GM11168 (cell line): ENCODE measurements around the gene ZBTB4.
"Not testable (repeated sequence)": the region's sequence is repeated elsewhere in the genome, so short reads cannot be mapped to it uniquely, and the experiment has no call there.

Experiments
- in situ Hi-C: fragments of 300-500 bp; cut with MboI; formaldehyde crosslinking; loops from one replicate; pipeline ENCODE4 v1.12.0; 2022; ENCODE audit warnings: low sequenced_read_pairs; ENCODE audit not compliant: unreplicated experiment

Gene ZBTB4

GRCh38 chr17:7495906-7496434 is 16.5 kb upstream of the ZBTB4 start:
- in situ Hi-C loops: no loop called here

GRCh38 chr17:7493941-7494340 is 14.5 kb upstream of the ZBTB4 start:
- in situ Hi-C loops: no loop called here

GRCh38 chr17:7491583-7491982 is 12.2 kb upstream of the ZBTB4 start:
- in situ Hi-C loops: no loop called here

GRCh38 chr17:7490144-7490543 is 10.7 kb upstream of the ZBTB4 start:
- in situ Hi-C loops: no loop called here

GRCh38 chr17:7486181-7486580 is 6.8 kb upstream of the ZBTB4 start:
- in situ Hi-C loops: no loop called here

- in situ Hi-C loops: no loop called here
Observed at GRCh38 chr17:7484919-7485377, 5.5 kb upstream of the ZBTB4 start.

GRCh38 chr17:7484067-7484918 is 4.9 kb upstream of the ZBTB4 start, which contains the start of gene POLR2A:
POLR2A (plus strand) TSS chr17:7484366.
- in situ Hi-C loops: no loop called here

GRCh38 chr17:7483255-7484066 is 4.0 kb upstream of the ZBTB4 start:
- in situ Hi-C loops: no loop called here

GRCh38 chr17:7482742-7483088 is 3.3 kb upstream of the ZBTB4 start:
- in situ Hi-C loops: not testable (repeated sequence)

GRCh38 chr17:7481842-7482741 is 2.7 kb upstream of the ZBTB4 start:
- in situ Hi-C loops: not testable (repeated sequence)

- in situ Hi-C loops: not testable (repeated sequence)
Observed at GRCh38 chr17:7481275-7481674, 1.8 kb upstream of the ZBTB4 start, which contains the start of gene SLC35G6. SLC35G6 (plus strand) TSS chr17:7481446; CDS start chr17:7481517, 71 bp downstream.

GRCh38 chr17:7480089-7480384 is 606 bp upstream of the ZBTB4 start:
- in situ Hi-C loops: no loop called here

- in situ Hi-C loops: no loop called here
Observed at GRCh38 chr17:7478276-7479212, 887 bp downstream of the ZBTB4 start.

GRCh38 chr17:7477392-7478275 is 1.8 kb downstream of the ZBTB4 start:
- in situ Hi-C loops: no loop called here

GRCh38 chr17:7476951-7477350 is 2.5 kb downstream of the ZBTB4 start:
- in situ Hi-C loops: no loop called here

- in situ Hi-C loops: no loop called here
Observed at GRCh38 chr17:7476494-7476893, 2.9 kb downstream of the ZBTB4 start.

GRCh38 chr17:7475764-7476422 is 3.5 kb downstream of the ZBTB4 start:
- in situ Hi-C loops: no loop called here

- in situ Hi-C loops: not testable (repeated sequence)
Observed at GRCh38 chr17:7474767-7475166, 4.7 kb downstream of the ZBTB4 start.
